Fibroblast of lung (primary cell): ENCODE measurements around the gene CALML4.

Source experiments
- EZH2 ChIP-seq: IDR thresholded peaks from 2 replicates; pipeline ENCODE4 v1.5.1; 2012; ENCODE audit warnings: low read length, control low read depth, mild to moderate bottlenecking; ENCODE audit errors: missing control alignments
- TF ChIP-seq, protein P1 (sequence below), 2 donors: IDR thresholded peaks in 1 of 2; conservative IDR thresholded peaks in 1 of 2; 1 replicate in 1 of 2; 2 replicates in 1 of 2; pipeline ENCODE4 v1.5.1; 2011 to 2012; ENCODE audit warnings: low read length in 2 of 2, control low read depth in 1 of 2, inconsistent platforms in 1 of 2, low read depth in 1 of 2, mild to moderate bottlenecking in 1 of 2

DNA sequence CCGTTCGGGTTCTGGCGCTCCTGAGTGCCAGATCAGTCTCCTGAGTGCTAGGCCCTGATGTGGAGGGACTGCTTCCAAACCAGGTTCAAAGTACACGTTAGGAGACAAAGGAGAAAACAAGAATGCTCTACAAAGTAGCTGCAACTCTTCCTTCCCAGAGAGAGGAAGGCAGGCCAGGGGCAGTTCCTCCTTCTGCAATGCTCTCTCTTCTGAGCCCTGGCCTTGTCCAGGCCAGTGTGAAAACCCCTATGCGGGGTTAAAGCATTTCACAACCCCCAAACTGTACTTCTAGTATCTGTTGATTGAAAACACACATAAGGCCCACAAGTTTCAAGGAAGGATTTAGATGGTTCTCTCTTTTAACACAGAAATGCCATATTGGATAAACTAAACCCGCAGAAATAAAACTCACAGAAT, 9.7 kb upstream of the CALML4 start:
- TF ChIP-seq, protein P1, sequence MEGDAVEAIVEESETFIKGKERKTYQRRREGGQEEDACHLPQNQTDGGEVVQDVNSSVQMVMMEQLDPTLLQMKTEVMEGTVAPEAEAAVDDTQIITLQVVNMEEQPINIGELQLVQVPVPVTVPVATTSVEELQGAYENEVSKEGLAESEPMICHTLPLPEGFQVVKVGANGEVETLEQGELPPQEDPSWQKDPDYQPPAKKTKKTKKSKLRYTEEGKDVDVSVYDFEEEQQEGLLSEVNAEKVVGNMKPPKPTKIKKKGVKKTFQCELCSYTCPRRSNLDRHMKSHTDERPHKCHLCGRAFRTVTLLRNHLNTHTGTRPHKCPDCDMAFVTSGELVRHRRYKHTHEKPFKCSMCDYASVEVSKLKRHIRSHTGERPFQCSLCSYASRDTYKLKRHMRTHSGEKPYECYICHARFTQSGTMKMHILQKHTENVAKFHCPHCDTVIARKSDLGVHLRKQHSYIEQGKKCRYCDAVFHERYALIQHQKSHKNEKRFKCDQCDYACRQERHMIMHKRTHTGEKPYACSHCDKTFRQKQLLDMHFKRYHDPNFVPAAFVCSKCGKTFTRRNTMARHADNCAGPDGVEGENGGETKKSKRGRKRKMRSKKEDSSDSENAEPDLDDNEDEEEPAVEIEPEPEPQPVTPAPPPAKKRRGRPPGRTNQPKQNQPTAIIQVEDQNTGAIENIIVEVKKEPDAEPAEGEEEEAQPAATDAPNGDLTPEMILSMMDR (conservative IDR thresholded peaks at IDR 0.05 in 1 of 2, IDR thresholded peaks at IDR 0.05 in 1 of 2; ENCODE audit: low read depth in 1 of 2, low read length in 2 of 2) = no peak
- TF ChIP-seq EZH2 = no peak
